Measurements from ENCODE around the gene CNDP1.
"Not testable (repeated sequence)": the region's sequence is repeated elsewhere in the genome, so short reads cannot be mapped to it uniquely, and the experiment has no call there.

The CNDP1 gene

DNA sequence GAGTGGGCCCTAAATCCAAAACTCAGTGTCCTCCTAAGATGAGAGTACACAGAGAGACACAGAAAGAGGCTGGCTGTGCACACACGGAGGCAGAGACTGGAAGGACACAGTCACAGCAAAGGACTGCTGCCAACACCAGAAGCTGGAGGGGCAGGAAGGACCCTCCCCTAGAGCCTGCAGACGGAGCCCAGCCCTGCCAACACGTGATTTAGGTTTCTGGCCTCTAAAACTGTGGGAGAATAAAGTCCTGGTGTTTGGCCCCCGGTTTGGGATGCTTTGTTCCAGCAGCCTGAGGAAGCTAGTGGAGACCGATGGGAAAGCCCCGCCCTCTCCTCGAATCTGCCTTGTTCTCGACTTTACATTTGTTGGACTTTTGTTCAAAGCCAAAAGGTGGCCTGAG lies 10.6 kb downstream of the CNDP1 start:
- no peak for DNase-seq (ENCODE audit: low read depth, low spot score)

GRCh38 chr18:74546007-74546406 lies 11.7 kb downstream of the CNDP1 start:
- DNase-seq (ENCODE audit: low read depth, low spot score): no peak

DNA sequence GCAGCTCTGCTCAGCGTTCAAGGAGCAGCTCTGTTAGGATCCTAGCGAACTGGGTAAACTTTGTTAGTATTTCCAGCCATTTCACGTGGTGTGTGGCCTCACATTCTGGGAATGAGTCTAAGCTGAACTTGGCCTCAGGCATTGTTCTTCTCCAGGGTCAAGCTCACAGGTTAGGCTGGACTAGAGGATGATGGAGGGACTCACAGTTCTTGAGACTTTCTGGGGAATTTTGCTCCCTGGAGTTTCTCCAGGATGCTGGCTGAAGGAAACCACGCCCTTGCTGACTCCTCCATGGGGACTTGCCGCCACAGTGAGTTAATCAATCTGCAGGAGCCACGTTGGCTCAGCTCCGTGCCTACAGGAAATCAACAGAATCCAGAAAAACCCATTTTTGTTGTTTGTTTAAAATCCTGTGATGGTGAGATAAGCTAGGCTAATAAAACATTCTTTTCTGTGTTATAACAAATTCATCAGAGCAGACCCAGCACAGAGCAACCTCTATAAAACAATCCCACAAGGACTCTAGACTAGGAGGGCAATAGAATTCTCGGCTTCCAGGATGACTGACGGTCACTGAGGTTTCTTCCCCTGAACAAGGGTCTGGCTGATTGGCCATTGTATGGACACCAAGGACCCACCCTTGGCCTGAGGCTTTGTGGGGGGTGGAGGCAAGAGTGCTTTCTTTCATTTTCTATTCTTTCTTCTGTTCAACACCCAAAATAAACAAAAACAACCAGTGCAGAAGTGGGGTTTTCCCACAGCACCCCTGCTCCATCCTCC lies 12.6 kb downstream of the CNDP1 start:
- no peak for DNase-seq (ENCODE audit: low read depth, low spot score)

GRCh38 chr18:74547860-74548259 lies 13.6 kb downstream of the CNDP1 start:
- DNase-seq (ENCODE audit: low read depth, low spot score): no peak

GRCh38 chr18:74549591-74550104 lies 15.3 kb downstream of the CNDP1 start:
- no peak for DNase-seq (ENCODE audit: low read depth, low spot score)

DNA sequence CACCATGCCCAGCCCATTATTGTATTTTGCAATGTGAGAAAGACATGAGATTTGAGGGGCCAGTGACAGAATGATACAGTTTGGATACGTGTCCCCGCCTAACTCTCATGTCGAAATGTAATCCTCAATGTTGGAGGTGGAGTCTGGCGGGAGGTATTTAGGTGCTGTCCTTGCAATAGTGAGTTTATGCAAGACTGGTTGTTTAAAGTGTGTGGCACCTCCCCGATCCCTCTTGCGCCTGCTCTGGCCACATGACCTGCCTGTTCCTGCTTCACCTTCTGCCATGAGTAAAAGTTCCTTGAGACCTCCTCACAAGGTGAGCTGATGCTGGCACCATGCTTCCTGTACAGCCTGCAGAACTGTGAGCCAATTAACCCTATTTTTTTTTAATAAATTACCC lies 16.6 kb downstream of the CNDP1 start:
- DNase-seq (ENCODE audit: low read depth, low spot score): no peak

DNA sequence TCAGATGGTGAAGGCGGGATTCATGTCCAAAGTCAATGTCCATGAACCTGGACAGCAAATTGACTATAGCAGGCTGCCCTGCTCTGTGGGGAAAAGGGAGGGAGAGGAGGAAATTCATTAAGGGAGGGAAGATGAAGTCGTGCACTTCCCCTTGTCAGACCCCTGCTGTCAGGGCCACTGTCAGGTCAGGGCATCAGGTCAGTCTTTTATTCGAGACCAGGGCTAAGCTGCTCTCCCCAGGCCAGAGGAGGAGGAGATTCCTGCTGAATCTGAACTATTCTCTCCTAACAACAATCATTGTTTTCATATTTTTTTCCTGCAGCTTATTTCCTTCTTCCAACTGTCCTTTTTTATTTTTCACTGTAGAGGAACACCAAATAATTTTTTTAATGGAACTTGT lies 17.2 kb downstream of the CNDP1 start:
- DNase-seq (ENCODE audit: low read depth, low spot score): no peak

DNA sequence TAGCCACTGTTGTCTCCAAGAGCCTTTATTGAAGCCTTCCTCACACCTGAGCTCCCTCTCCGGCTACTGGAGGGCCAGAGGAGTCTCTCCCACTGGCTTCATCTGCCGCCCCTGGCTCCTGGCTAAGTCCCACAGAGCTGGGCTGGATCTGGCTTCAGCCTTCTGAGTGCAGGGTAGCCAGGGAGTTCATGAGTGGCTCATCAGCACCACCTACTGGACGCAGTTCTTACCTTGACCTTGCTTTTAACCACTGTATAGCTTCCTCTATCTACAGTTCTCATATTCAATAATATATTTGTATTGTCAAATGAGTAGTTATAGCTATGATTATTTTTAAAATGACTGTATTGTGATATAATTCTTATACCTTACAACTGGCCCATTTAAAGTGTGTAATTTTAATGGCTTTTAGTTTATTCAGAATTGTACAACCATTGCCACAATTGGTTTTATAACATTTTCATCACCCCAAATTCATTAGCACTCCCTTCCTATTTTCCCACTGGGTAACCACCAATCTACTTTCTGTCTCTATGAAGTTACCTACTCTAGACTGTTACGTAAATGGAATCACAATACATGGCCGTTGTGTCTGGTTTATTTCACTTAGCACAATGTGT lies 17.7 kb downstream of the CNDP1 start:
- peak; percentile 91 for DNase-seq (ENCODE audit: low read depth, low spot score)

GRCh38 chr18:74556126-74556525 lies 21.8 kb downstream of the CNDP1 start:
- DNase-seq (ENCODE audit: low read depth, low spot score): no peak

DNA sequence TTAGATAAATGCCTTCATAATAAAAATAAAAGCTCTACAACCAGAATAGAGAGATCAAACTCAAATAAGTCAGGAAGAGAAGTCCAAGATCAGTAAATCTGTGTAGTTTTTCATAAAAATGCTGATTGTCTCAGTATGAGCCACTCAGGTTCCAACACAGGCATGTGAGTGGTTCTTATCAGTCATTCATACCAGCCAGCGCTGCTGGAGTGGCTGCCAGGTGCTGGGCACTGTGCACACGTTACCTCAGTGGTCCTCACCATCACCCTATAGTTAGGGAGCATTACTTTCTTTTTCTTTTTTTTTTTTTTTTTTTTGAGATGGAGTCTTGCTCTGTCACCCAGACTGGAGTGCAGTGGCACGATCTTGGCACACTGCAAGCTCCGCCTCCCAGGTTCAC lies 23.8 kb downstream of the CNDP1 start:
- no peak for DNase-seq (ENCODE audit: low read depth, low spot score)

DNA sequence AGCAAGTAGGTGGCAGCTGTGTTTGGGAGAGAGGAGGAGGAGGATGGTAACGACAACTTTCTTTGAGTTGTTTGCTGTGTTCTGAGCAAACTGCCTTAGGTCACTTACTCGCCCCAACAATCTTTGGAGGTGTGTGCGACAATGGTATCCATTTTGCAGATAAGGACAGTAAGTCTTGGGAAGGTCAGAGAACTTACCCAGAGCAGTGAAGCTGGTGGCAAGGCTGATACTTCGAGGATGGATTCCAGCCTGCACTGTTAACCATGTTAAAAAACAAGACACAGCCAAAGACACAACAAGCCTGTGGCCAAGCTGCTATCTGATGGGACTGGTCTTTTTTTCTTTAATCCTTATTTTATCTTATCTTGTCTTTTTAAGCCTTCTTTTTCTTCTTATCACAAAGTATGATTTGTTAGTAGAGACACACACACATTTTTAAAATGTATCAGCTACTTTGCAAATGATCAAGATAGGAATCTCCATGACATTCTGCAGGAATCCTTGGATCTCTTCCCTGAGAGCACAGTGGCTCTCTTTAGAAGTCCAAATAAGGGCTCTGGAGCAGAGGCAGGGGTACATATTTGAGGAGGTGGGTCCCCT lies 27.9 kb downstream of the CNDP1 start:
- peak; percentile 27 for DNase-seq (ENCODE audit: low read depth, low spot score)

DNA sequence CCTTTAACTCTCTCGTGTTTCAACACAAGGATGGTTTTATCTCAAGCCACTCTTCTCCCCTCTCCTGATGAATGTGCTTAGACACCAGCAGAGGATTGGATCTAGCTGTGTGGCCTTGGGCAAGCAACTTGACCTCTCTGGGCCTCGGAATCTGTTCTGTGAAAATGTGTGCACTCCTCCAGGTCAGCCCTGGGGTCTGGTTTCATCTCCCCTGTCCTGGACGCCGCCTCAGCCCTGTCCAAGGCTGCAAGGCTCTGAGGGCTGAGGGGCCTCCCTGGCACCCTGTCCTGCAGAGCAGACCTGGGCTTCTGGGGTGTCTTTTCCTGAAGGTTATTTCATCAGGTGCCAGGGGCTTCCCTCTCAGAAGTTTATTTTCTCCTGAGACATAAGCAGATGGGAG lies 28.5 kb downstream of the CNDP1 start:
- DNase-seq (ENCODE audit: low read depth, low spot score): peak; percentile 14

GRCh38 chr18:74563999-74564398 lies 29.7 kb downstream of the CNDP1 start:
- no peak for DNase-seq (ENCODE audit: low read depth, low spot score)

DNA sequence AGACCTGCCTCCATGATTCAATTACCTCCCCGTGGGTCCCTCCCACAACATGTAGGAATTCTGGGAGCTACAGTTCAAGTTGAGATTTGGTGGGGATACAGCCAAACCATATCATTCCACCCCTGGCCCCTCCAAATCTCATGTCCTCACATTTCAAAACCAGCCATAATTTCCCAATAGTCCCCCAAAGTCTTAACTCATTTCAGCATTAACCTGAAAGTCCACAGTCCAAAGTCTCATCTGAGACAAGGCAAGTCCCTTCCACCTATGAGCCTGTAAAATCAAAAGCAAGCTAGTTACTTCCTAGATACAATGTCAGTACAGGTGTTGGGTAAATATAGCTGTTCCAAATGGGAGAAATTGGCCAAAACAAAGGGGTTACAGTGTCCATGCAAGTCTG lies 30.9 kb downstream of the CNDP1 start:
- not testable (repeated sequence) for DNase-seq (ENCODE audit: low read depth, low spot score)

DNA sequence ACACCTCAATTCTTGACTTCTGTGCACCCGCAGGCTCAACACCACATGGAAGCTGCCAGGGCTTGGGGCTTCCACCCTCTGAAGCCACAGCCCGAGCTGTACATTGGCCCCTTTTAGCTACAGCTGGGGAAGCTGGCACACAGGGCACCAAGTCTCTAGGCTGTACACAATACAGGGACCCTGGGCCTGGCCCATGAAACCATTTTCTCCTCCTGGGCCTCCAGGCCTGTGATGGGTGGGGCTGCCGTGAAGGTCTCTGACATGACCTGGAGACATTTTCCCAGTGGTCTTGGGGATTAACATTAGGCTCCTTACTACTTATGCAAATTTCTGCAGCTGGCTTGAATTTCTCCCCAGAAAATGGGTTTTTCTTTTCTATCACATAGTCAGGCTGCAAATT lies 31.7 kb downstream of the CNDP1 start:
- not testable (repeated sequence) for DNase-seq (ENCODE audit: low read depth, low spot score)

- DNase-seq (ENCODE audit: low read depth, low spot score): no peak
Observed at GRCh38 chr18:74567822-74568221, 33.5 kb downstream of the CNDP1 start.

- DNase-seq (ENCODE audit: low read depth, low spot score): no peak
Observed at GRCh38 chr18:74569401-74569800, 35.1 kb downstream of the CNDP1 start.

GRCh38 chr18:74570266-74570665 lies 36.0 kb downstream of the CNDP1 start:
- no peak for DNase-seq (ENCODE audit: low read depth, low spot score)

- no peak for DNase-seq (ENCODE audit: low read depth, low spot score)
Observed at GRCh38 chr18:74571895-74572680, 37.8 kb downstream of the CNDP1 start.

GRCh38 chr18:74573053-74573452 lies 38.8 kb downstream of the CNDP1 start:
- DNase-seq (ENCODE audit: low read depth, low spot score): no peak

DNA sequence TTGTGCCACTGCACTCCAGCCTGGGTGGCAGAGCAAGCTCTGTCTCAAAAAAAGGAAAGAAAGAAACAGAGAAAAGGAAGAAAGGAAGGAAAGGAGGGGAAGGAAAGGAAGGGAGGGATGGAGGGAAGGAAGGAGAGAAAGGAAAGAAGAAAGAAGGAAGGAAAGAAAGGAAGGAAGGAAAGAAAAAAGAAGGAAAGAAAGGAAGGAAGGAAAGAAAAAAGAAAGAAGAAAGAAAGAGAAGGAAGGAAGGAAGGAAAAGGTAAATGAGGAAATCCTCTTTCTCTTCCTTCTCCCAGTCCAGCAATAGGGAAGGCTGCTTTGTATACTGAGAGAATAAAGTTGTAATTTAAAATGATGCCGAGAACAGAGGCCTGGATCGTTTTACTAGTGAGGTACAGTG lies 40.6 kb downstream of the CNDP1 start:
- DNase-seq (ENCODE audit: low read depth, low spot score): no peak

- peak; percentile 18 for DNase-seq (ENCODE audit: low read depth, low spot score)
Observed at GRCh38 chr18:74577019-74577418, 42.7 kb downstream of the CNDP1 start.

All from ELF-1 (cell line).